CD4-positive, CD25-positive, alpha-beta regulatory T cell (primary cell): ENCODE measurements around the gene RBM34. TPM values are rescaled to one million over a fixed set of nuclear protein-coding genes. Genes with fewer than 3 reads are reported as not detected.
"Not testable (repeated sequence)": the region's sequence is repeated elsewhere in the genome, so short reads cannot be mapped to it uniquely, and the experiment has no call there.

Source experiments
- ATAC-seq, 2 donors: fragments of 150-1000 bp; cut with Tn5 transposase; one replicate each; pipeline ENCODE4 v1.10.0; 2021; ENCODE audit warnings: low read depth in 2 of 2, moderate number of reproducible peaks in 2 of 2, moderate library complexity in 1 of 2
- DNase-seq, 3 donors: peaks; one replicate each; pipeline versions ENCODE4 v3.0.0 to v3.0.0-alpha.2; 2012 to 2022; ENCODE audit warnings: mixed read lengths in 1 of 3
- H3K27ac ChIP-seq: one replicate; pipeline ENCODE4 v1.7.0; 2013; ENCODE audit warnings: mild to moderate bottlenecking, low read length; ENCODE audit not compliant: insufficient read depth, poor library complexity, severe bottlenecking
- H3K27me3 ChIP-seq: one replicate; pipeline ENCODE4 v1.7.0; 2013; ENCODE audit warnings: low read length; ENCODE audit not compliant: control insufficient read depth, insufficient read depth
- H3K36me3 ChIP-seq: one replicate; pipeline ENCODE4 v1.7.0; 2013; ENCODE audit warnings: mild to moderate bottlenecking, low read length, moderate library complexity; ENCODE audit not compliant: control insufficient read depth, insufficient read depth
- H3K4me1 ChIP-seq: 2 replicates; pipeline ENCODE4 v1.7.0; 2013; ENCODE audit warnings: mild to moderate bottlenecking, low read length; ENCODE audit not compliant: insufficient read depth, control insufficient read depth, poor library complexity, severe bottlenecking
- H3K4me3 ChIP-seq: one replicate; pipeline ENCODE4 v1.7.0; 2013; ENCODE audit warnings: low read depth, mild to moderate bottlenecking, low read length, moderate library complexity
- H3K9me3 ChIP-seq, 2 experiments: 1 replicate in 1 of 2; 2 replicates in 1 of 2; pipeline ENCODE4 v1.7.0; 2013; ENCODE audit warnings: low read length in 2 of 2, mild to moderate bottlenecking in 1 of 2, moderate library complexity in 1 of 2; ENCODE audit not compliant: control insufficient read depth in 2 of 2
- H3K27ac Mint-ChIP-seq, 3 donors: one replicate each; pipeline ENCODE4 v1.8.0; 2020 to 2022; ENCODE audit warnings: mild to moderate bottlenecking in 3 of 3, mixed read lengths in 3 of 3, moderate library complexity in 2 of 3
- H3K27me3 Mint-ChIP-seq: one replicate; pipeline ENCODE4 v1.8.0; 2022; ENCODE audit warnings: mild to moderate bottlenecking, mixed read lengths
- H3K36me3 Mint-ChIP-seq: one replicate; pipeline ENCODE4 v1.8.0; 2020; ENCODE audit warnings: mixed read lengths
- H3K4me1 Mint-ChIP-seq, 4 donors: one replicate each; pipeline ENCODE4 v1.8.0; 2020 to 2022; ENCODE audit warnings: mixed read lengths in 4 of 4, mild to moderate bottlenecking in 1 of 4
- H3K4me3 Mint-ChIP-seq, 4 donors: one replicate each; pipeline ENCODE4 v1.8.0; 2020 to 2022; ENCODE audit warnings: mild to moderate bottlenecking in 4 of 4, mixed read lengths in 4 of 4, moderate library complexity in 3 of 4
- H3K9me3 Mint-ChIP-seq, 7 donors: one replicate each; pipeline ENCODE4 v1.8.0; 2020 to 2022; ENCODE audit warnings: mixed read lengths in 7 of 7, mild to moderate bottlenecking in 3 of 7, moderate library complexity in 2 of 7
- polyA plus RNA-seq, 4 donors: library from polyadenylated mRNA; unstranded; fragments of 300-500 nt; fragmentation: Illumina TruSeq; gene quantifications; one replicate each; pipeline ENCODE4 v1.2.3, GENCODE V29; 2021
- total RNA-seq: library from RNA; stranded (reverse); gene quantifications from one replicate; pipeline ENCODE4 v1.2.3, GENCODE V29; 2022

Gene RBM34
- total and polyA plus RNA-seq, 5 donors from 2014 or later = 68.9 to 175 (median 70.6) TPM

GRCh38 chr1:235102993-235103411 is 58.0 kb downstream of the RBM34 start:
- Mint-ChIP-seq H3K27ac (no peak overlapping the region), H3K4me3 (no peak overlapping the region), H3K9me3 (no peaks in the 10 kb centered on the region), H3K36me3 (peaks cover 15% of the 10 kb centered on the region), H3K27me3 (no peaks in the 10 kb centered on the region), H3K4me1 (peaks cover 5 to 32% (median 17%) of the 10 kb centered on the region in 4 donors)
- DNase-seq (no peak), ATAC-seq (no peak)
- no peaks in the 10 kb centered on the region for H3K9me3 ChIP-seq
- no peak overlapping the region for H3K27ac ChIP-seq
- H3K36me3 ChIP-seq = peaks cover under 1% of the 10 kb centered on the region
- no peaks in the 10 kb centered on the region for H3K27me3 ChIP-seq
- no peak overlapping the region for H3K4me3 ChIP-seq
- peaks cover 17% of the 10 kb centered on the region for H3K4me1 ChIP-seq

- H3K4me3 Mint-ChIP-seq = no peak overlapping the region
- ATAC-seq = no peak
Observed at GRCh38 chr1:235102259-235102582, 58.8 kb downstream of the RBM34 start.

GRCh38 chr1:235101558-235102258 is 59.3 kb downstream of the RBM34 start:
- Histone ChIP-seq H3K27ac (no peak overlapping the region), H3K9me3 (no peaks in the 10 kb centered on the region), H3K4me3 (no peak overlapping the region), H3K4me1 (peaks cover 17% of the 10 kb centered on the region), H3K36me3 (no peaks in the 10 kb centered on the region), H3K27me3 (no peaks in the 10 kb centered on the region)
- no peaks in the 10 kb centered on the region for H3K27me3 Mint-ChIP-seq
- H3K9me3 Mint-ChIP-seq = no peaks in the 10 kb centered on the region
- H3K4me1 Mint-ChIP-seq = peaks cover 5 to 29% (median 13%) of the 10 kb centered on the region in 4 donors
- peaks cover 3% of the 10 kb centered on the region for H3K36me3 Mint-ChIP-seq
- H3K27ac Mint-ChIP-seq = no peak overlapping the region
- DNase-seq (no peak), ATAC-seq (no peak)
- no peak overlapping the region for H3K4me3 Mint-ChIP-seq

More at GRCh38 chr1:235102259-235102582, 58.8 kb downstream of the RBM34 start:
- no peaks in the 10 kb centered on the region for H3K27me3 Mint-ChIP-seq
- no peaks in the 10 kb centered on the region for H3K9me3 Mint-ChIP-seq
- H3K4me1 ChIP-seq = peaks cover 17% of the 10 kb centered on the region
- no peak for DNase-seq
- no peaks in the 10 kb centered on the region for H3K9me3 ChIP-seq
- peaks cover 5 to 29% (median 15%) of the 10 kb centered on the region in 4 donors for H3K4me1 Mint-ChIP-seq
- H3K36me3 Mint-ChIP-seq = peaks cover 7% of the 10 kb centered on the region
- no peaks in the 10 kb centered on the region for H3K27me3 ChIP-seq
- no peaks in the 10 kb centered on the region for H3K36me3 ChIP-seq
- H3K27ac Mint-ChIP-seq = peak overlapping the region in 1 of 3 donors; percentile 32
- no peak overlapping the region for H3K27ac ChIP-seq
- no peak overlapping the region for H3K4me3 ChIP-seq

- no peak for DNase-seq
- H3K27me3 ChIP-seq = peaks cover 1% of the 10 kb centered on the region
- Mint-ChIP-seq H3K36me3 (peaks cover 3% of the 10 kb centered on the region), H3K27me3 (no peaks in the 10 kb centered on the region), H3K4me1 (peaks cover 0 to 27% (median 11%) of the 10 kb centered on the region in 4 donors), H3K27ac (peak overlapping the region in 1 of 3 donors; percentile 38), H3K9me3 (no peaks in the 10 kb centered on the region), H3K4me3 (no peak overlapping the region)
- H3K4me1 ChIP-seq = peaks cover 14% of the 10 kb centered on the region
- no peaks in the 10 kb centered on the region for H3K36me3 ChIP-seq
- H3K27ac ChIP-seq = no peak overlapping the region
- H3K4me3 ChIP-seq = no peak overlapping the region
- H3K9me3 ChIP-seq = no peaks in the 10 kb centered on the region
- no peak for ATAC-seq
Observed at GRCh38 chr1:235100194-235100772, 60.8 kb downstream of the RBM34 start.

GRCh38 chr1:235098991-235099390 is 62.1 kb downstream of the RBM34 start:
- peaks cover 3% of the 10 kb centered on the region for H3K36me3 Mint-ChIP-seq
- peaks cover 7% of the 10 kb centered on the region for H3K4me1 ChIP-seq
- no peak overlapping the region for H3K4me3 Mint-ChIP-seq
- no peaks in the 10 kb centered on the region for H3K36me3 ChIP-seq
- no peak overlapping the region for H3K27ac ChIP-seq
- H3K4me3 ChIP-seq = no peak overlapping the region
- DNase-seq (no peak), ATAC-seq (no peak)
- peaks cover 2 to 16% (median 4%) of the 10 kb centered on the region in 4 donors for H3K4me1 Mint-ChIP-seq
- H3K27me3 Mint-ChIP-seq = peaks cover 2% of the 10 kb centered on the region
- H3K27me3 ChIP-seq = peaks cover 1% of the 10 kb centered on the region
- no peaks in the 10 kb centered on the region for H3K9me3 ChIP-seq
- no peaks in the 10 kb centered on the region for H3K9me3 Mint-ChIP-seq
- no peak overlapping the region for H3K27ac Mint-ChIP-seq

- peaks cover 5 to 16% (median 6%) of the 10 kb centered on the region in 4 donors for H3K4me1 Mint-ChIP-seq
- Histone ChIP-seq H3K27ac (no peak overlapping the region), H3K9me3 (no peaks in the 10 kb centered on the region), H3K36me3 (no peaks in the 10 kb centered on the region), H3K27me3 (peaks cover 1% of the 10 kb centered on the region), H3K4me3 (no peak overlapping the region), H3K4me1 (peaks cover 7% of the 10 kb centered on the region)
- peaks cover 7% of the 10 kb centered on the region for H3K27me3 Mint-ChIP-seq
- no peak overlapping the region for H3K4me3 Mint-ChIP-seq
- no peaks in the 10 kb centered on the region for H3K9me3 Mint-ChIP-seq
- H3K27ac Mint-ChIP-seq = peak overlapping the region in 1 of 3 donors; percentile 69
- DNase-seq (no peak), ATAC-seq (no peak)
- H3K36me3 Mint-ChIP-seq = peaks cover 3% of the 10 kb centered on the region
Observed at GRCh38 chr1:235098547-235098946, 62.5 kb downstream of the RBM34 start.

GRCh38 chr1:235097501-235097900 is 63.5 kb downstream of the RBM34 start:
- not testable (repeated sequence) for H3K9me3 Mint-ChIP-seq, DNase-seq, H3K36me3 ChIP-seq, H3K4me1 ChIP-seq, H3K4me3 ChIP-seq, H3K27me3 Mint-ChIP-seq, ATAC-seq, H3K4me3 Mint-ChIP-seq, H3K27ac ChIP-seq, H3K36me3 Mint-ChIP-seq, H3K27me3 ChIP-seq, H3K9me3 ChIP-seq, H3K27ac Mint-ChIP-seq
- peaks cover 5 to 13% (median 6%) of the 10 kb centered on the region in 4 donors for H3K4me1 Mint-ChIP-seq
